Adrenal gland (tissue), 12 donors: ENCODE measurements around the gene EHBP1L1. TPM values are rescaled to one million over a fixed set of nuclear protein-coding genes. Genes with fewer than 3 reads are reported as not detected.

Experiments
- DNase-seq, 7 donors: peaks; one replicate each; pipeline ENCODE4 v3.0.0-alpha.2; 2019 to 2020
- H3K27ac ChIP-seq, 5 donors: fragments of 200-600 bp; sonication (generic) in 4 of 5; 1 replicate in 3 of 5; 2 replicates in 2 of 5; pipeline versions ENCODE4 v1.5.1 to v1.8.0; 2016 to 2020; ENCODE audit warnings: mild to moderate bottlenecking in 1 of 5
- H3K27me3 ChIP-seq: fragments of 200-600 bp; 2 replicates; pipeline ENCODE4 v1.8.0; 2021
- H3K36me3 ChIP-seq, 2 donors: fragments of 200-600 bp; replicated peaks in 1 of 2; 1 replicate in 1 of 2; 2 replicates in 1 of 2; pipeline versions ENCODE4 v1.5.1 to v1.8.0; 2018 to 2022
- H3K4me1 ChIP-seq, 2 donors: fragments of 200-600 bp; replicated peaks in 1 of 2; 1 replicate in 1 of 2; 2 replicates in 1 of 2; pipeline versions ENCODE4 v1.5.1 to v1.8.0; 2018 to 2021
- H3K4me3 ChIP-seq, 4 donors: fragments of 200-600 bp; sonication (generic) in 3 of 4; one replicate each; pipeline ENCODE4 v1.5.1; 2016 to 2018
- H3K9me3 ChIP-seq, 3 donors: fragments of 200-600 bp; sonication (generic) in 1 of 3; replicated peaks in 1 of 3; 1 replicate in 2 of 3; 2 replicates in 1 of 3; pipeline versions ENCODE4 v1.5.1 to v1.8.0; 2016 to 2021
- POLR2A ChIP-seq, 2 donors: fragments of 450-650 bp; IDR thresholded peaks; one replicate each; pipeline ENCODE4 v1.6.1; 2017; ENCODE audit warnings: antibody characterized with exemption in 2 of 2, mild to moderate bottlenecking in 2 of 2, moderate library complexity in 1 of 2
- WGBS, 4 donors: extraction: QIAGEN DNeasy Blood & Tissue Kit in 2 of 4; methylation state at CpG; one replicate each; pipeline versions ENCODE4 v1.1.5 to v1.1.7; 2013 to 2017; 5-methylcytosine and 5-hydroxymethylcytosine counted together
- intact Hi-C, 2 donors: fragments of 100-400 bp; cut with DNase I; formaldehyde crosslinking; loops; one replicate each; pipeline versions ENCODE4 v1.14.1 to v1.15.0; 2022 to 2023
- polyA plus RNA-seq, 3 donors: library from polyadenylated mRNA; stranded (reverse); fragments of 200-250 nt in 2 of 3; fragments of 350-450 nt in 1 of 3; fragmentation: Illumina TruSeq in 1 of 3; extraction: RNeasy Lipid Tissue Mini Kit (QIAGEN cat#74804) in 1 of 3; gene quantifications; one replicate each; pipeline ENCODE4 v1.2.3, GENCODE V29; 2013 to 2014
- total RNA-seq, 9 donors: library from RNA; depleted of rRNA in 4 of 9; stranded (reverse); fragments of >200 nt in 4 of 9; fragments of 120-200 nt in 1 of 9; fragmentation: NEBNext Ultra II Directional in 1 of 9; extraction: Animal tissue kit (Norgen Biotek cat#: 25700) in 1 of 9; gene quantifications; one replicate each; pipeline versions ENCODE4 v1.1.0 to v1.2.4, GENCODE V29; 2013 to 2023
- TF ChIP-seq, protein P1 (sequence below), 6 experiments: fragments of 450-650 bp in 4 of 6; fragments of 200-600 bp in 2 of 6; sonication (generic) in 1 of 6; IDR thresholded peaks; 1 replicate in 5 of 6; 2 replicates in 1 of 6; pipeline versions ENCODE4 v1.5.1 to v1.8.0; 2016 to 2021; ENCODE audit warnings: antibody characterized with exemption in 6 of 6, mild to moderate bottlenecking in 2 of 6, moderate library complexity in 1 of 6
- donor health status: healthy with polysubstance abuse.
- donor health status: Bipolar disorder and iron deficiency.
- donor health status: DM: yes; HTN: yes; CAD: no.
- donor health status: DM: no; HTN: no; CAD: no.
- donor health status: DM: no; HTN: no; CAD: no.
- donor health status: DM: yes; HTN: yes; CAD: no.

The EHBP1L1 gene
- total and polyA plus RNA-seq, 12 donors: 8.7 to 68.0 (median 34.5) TPM

GRCh38 chr11:65541093-65541982, 34.5 kb upstream of the EHBP1L1 start:
- DNase-seq: peak in 1 of 7 donors; percentile 36
- H3K9me3 ChIP-seq: no peaks in the 10 kb centered on the region
- peak overlapping the region; percentile 60 to 93 (median 84) for H3K27ac ChIP-seq
- H3K27me3 ChIP-seq: no peaks in the 10 kb centered on the region
- 25 to 50% (median 42%) methylated on average over 8 to 18 of the region's 18 CpGs for WGBS, 4 donors
- peaks cover 20 to 26% of the 10 kb centered on the region in 2 donors for H3K4me1 ChIP-seq
- peaks cover 0 to 23% of the 10 kb centered on the region in 2 donors for H3K36me3 ChIP-seq
- intact Hi-C loops: no loop called here
- TF ChIP-seq POLR2A (IDR thresholded peaks at IDR 0.05): no peak
- TF ChIP-seq, protein P1, sequence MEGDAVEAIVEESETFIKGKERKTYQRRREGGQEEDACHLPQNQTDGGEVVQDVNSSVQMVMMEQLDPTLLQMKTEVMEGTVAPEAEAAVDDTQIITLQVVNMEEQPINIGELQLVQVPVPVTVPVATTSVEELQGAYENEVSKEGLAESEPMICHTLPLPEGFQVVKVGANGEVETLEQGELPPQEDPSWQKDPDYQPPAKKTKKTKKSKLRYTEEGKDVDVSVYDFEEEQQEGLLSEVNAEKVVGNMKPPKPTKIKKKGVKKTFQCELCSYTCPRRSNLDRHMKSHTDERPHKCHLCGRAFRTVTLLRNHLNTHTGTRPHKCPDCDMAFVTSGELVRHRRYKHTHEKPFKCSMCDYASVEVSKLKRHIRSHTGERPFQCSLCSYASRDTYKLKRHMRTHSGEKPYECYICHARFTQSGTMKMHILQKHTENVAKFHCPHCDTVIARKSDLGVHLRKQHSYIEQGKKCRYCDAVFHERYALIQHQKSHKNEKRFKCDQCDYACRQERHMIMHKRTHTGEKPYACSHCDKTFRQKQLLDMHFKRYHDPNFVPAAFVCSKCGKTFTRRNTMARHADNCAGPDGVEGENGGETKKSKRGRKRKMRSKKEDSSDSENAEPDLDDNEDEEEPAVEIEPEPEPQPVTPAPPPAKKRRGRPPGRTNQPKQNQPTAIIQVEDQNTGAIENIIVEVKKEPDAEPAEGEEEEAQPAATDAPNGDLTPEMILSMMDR (IDR thresholded peaks at IDR 0.05): peak in 2 of 6 experiments; percentile 7 to 30
- peak overlapping the region in 1 of 4 donors; percentile 58 for H3K4me3 ChIP-seq

DNA sequence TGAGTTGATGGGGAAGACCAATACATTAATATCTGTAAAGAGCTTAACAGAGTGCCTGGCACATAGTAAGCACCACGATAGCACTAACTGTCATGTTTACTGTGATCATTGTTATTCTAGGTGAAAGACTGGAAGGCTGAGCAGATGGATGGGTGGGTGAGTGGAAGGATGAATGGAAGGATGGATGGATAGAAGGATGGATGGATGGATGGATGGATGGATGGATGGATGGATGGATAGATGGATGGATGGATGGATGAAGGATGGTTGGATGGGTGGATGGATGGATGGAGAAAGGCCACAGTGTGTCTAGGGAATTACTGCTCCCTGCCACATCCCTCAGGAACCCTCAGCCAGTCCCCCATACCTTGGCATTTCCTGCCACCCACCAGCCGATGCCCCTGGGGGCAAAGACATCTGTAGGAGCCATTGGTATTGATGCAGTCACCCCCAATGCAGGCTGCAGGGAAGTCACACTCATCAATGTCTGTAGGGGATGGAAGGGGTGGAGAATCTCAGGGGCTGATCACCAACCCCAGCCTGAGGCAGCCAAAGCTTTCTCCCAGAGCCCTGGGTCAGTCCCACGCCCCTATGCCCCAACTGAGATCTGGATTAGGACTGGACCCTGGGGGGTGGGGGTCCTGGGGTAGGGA, 33.0 kb upstream of the EHBP1L1 start:
- H3K4me3 ChIP-seq: no peak overlapping the region
- intact Hi-C loops: no loop called here
- DNase-seq: no peak
- no peak for TF ChIP-seq POLR2A (IDR thresholded peaks at IDR 0.05)
- TF ChIP-seq, protein P1 (IDR thresholded peaks at IDR 0.05): no peak
- 90 to 96% (median 90%) methylated on average over 2 to 3 of the region's 3 CpGs for WGBS, 4 donors
- no peak overlapping the region for H3K27ac ChIP-seq
- peaks cover 20 to 26% of the 10 kb centered on the region in 2 donors for H3K4me1 ChIP-seq
- H3K27me3 ChIP-seq: no peaks in the 10 kb centered on the region
- peaks cover 0 to 21% of the 10 kb centered on the region in 2 donors for H3K36me3 ChIP-seq
- H3K9me3 ChIP-seq: no peaks in the 10 kb centered on the region

DNA sequence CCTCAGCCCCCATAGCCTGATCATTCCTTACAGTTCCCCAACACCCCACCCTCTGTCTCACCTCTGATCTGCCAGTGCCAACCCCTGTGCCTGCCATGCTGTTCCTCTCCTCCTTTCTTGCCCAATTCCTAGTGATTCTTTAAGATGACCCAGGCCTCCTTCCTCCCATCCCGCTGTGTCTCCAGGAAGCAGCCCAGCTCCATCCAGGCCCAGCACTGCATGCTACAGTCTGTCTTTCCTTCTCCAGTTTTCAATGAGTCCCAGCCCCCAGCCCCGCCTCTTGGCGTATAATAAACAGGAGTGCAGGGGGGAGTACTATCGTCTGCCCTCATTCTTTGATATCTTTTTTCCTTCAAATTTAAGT, 30.0 kb upstream of the EHBP1L1 start:
- no peaks in the 10 kb centered on the region for H3K9me3 ChIP-seq
- no peak overlapping the region for H3K4me3 ChIP-seq
- 82 to 88% (median 86%) methylated on average over 4 of the region's 4 CpGs for WGBS, 4 donors
- intact Hi-C loops: no loop called here
- peaks cover 0 to 32% of the 10 kb centered on the region in 2 donors for H3K36me3 ChIP-seq
- no peak for DNase-seq
- H3K27me3 ChIP-seq: no peaks in the 10 kb centered on the region
- peaks cover 5 to 10% of the 10 kb centered on the region in 2 donors for H3K4me1 ChIP-seq
- no peak overlapping the region for H3K27ac ChIP-seq
- no peak for TF ChIP-seq POLR2A (IDR thresholded peaks at IDR 0.05)
- TF ChIP-seq, protein P1 (IDR thresholded peaks at IDR 0.05): no peak

- peaks cover under 1 to 5% of the 10 kb centered on the region in 2 donors for H3K4me1 ChIP-seq
- H3K27ac ChIP-seq: peak overlapping the region in 1 of 5 donors; percentile 15
- intact Hi-C loops: no loop called here
- no peaks in the 10 kb centered on the region for H3K27me3 ChIP-seq
- peak in 6 of 7 donors; percentile 60 to 89 (median 74) for DNase-seq
- H3K36me3 ChIP-seq: peaks cover 0 to 37% of the 10 kb centered on the region in 2 donors
- TF ChIP-seq, protein P1 (IDR thresholded peaks at IDR 0.05): no peak
- no peak for TF ChIP-seq POLR2A (IDR thresholded peaks at IDR 0.05)
- H3K9me3 ChIP-seq: no peaks in the 10 kb centered on the region
- whole genome bisulfite sequencing, 4 donors: 49 to 67% (median 51%) methylated on average over 29 to 64 of the region's 64 CpGs
- H3K4me3 ChIP-seq: peak overlapping the region in 1 of 4 donors; percentile 13
These were observed 29.5 kb upstream of the EHBP1L1 start for GRCh38 chr11:65546217-65546958.
